HG03342 (cell line): Measurements from ENCODE around the gene OR51B6.
"Not testable (repeated sequence)": the region's sequence is repeated elsewhere in the genome, so short reads cannot be mapped to it uniquely, and the experiment has no call there.

ENCODE experiments used
- ATAC-seq: cut with Tn5 transposase; IDR thresholded peaks from one replicate; pipeline ENCODE4 v1.9.1; 2021; ENCODE audit warnings: mild to moderate bottlenecking, moderate library complexity; ENCODE audit not compliant: unreplicated experiment

The OR51B6 gene

GRCh38 chr11:5351208-5351607 lies at the start of gene OR51B6:
Gene OR51B6 (plus strand): TSS chr11:5351508. CDS start chr11:5351508, 0 bp downstream.
- ATAC-seq = no peak

- ATAC-seq = no peak
These were observed 49.5 kb upstream of the OR51B6 start, which contains the start of gene OR51B4 for GRCh38 chr11:5301846-5302245. Gene OR51B4 (minus strand): TSS chr11:5301946. CDS start chr11:5301946, 0 bp downstream.

GRCh38 chr11:5303626-5304025 lies 47.7 kb upstream of the OR51B6 start:
- ATAC-seq = no peak

GRCh38 chr11:5304046-5304445 lies 47.3 kb upstream of the OR51B6 start:
- no peak for ATAC-seq

- ATAC-seq = no peak
These were observed 43.9 kb upstream of the OR51B6 start for GRCh38 chr11:5307256-5308019.

- ATAC-seq = no peak
These were observed 40.9 kb upstream of the OR51B6 start for GRCh38 chr11:5310423-5310822.

- not testable (repeated sequence) for ATAC-seq
These were observed 37.8 kb upstream of the OR51B6 start for GRCh38 chr11:5313326-5314023.

- ATAC-seq = no peak
These were observed 34.0 kb upstream of the OR51B6 start for GRCh38 chr11:5317292-5317691.

GRCh38 chr11:5324197-5324596 lies 27.1 kb upstream of the OR51B6 start, which contains the start of gene OR51B2:
Gene OR51B2 (minus strand): TSS chr11:5324297. CDS start chr11:5324297, 0 bp downstream.
- no peak for ATAC-seq

GRCh38 chr11:5335170-5335569 lies 16.1 kb upstream of the OR51B6 start:
- no peak for ATAC-seq

GRCh38 chr11:5336331-5336730 lies 15.0 kb upstream of the OR51B6 start:
- no peak for ATAC-seq

GRCh38 chr11:5337253-5337652 lies 14.1 kb upstream of the OR51B6 start:
- not testable (repeated sequence) for ATAC-seq

GRCh38 chr11:5339771-5340322 lies 11.5 kb upstream of the OR51B6 start:
- ATAC-seq = peak; percentile 70

- no peak for ATAC-seq
These were observed 7.6 kb upstream of the OR51B6 start, which contains the start of gene OR51B5 for GRCh38 chr11:5343474-5344335. Gene OR51B5 (minus strand): TSS chr11:5343524. CDS start chr11:5343524, 0 bp downstream.

- ATAC-seq = no peak
These were observed 5.5 kb upstream of the OR51B6 start for GRCh38 chr11:5345831-5346230.

- no peak for ATAC-seq
These were observed 2.6 kb upstream of the OR51B6 start for GRCh38 chr11:5348551-5349194.

GRCh38 chr11:5349550-5349949 lies 1.8 kb upstream of the OR51B6 start:
- no peak for ATAC-seq

GRCh38 chr11:5356031-5356430 lies 4.7 kb downstream of the OR51B6 start:
- not testable (repeated sequence) for ATAC-seq

GRCh38 chr11:5362017-5362625 lies 10.8 kb downstream of the OR51B6 start:
- ATAC-seq = no peak

GRCh38 chr11:5363679-5364078 lies 12.4 kb downstream of the OR51B6 start:
- ATAC-seq = no peak
